A549 (cell line): ENCODE data around the gene DISP3. TPM values are rescaled to one million over a fixed set of nuclear protein-coding genes. Genes with fewer than 3 reads are reported as not detected.

Experiments used
- ATAC-seq, 2 experiments: fragments of 200-7000 bp in 1 of 2; fragments of >200 bp in 1 of 2; cut with Nextera tagmentation in 1 of 2; cut with Tn5 transposase in 1 of 2; 3 replicates each; pipeline versions ENCODE4 v1.8.0 to v1.9.1; 2018 to 2020; ENCODE audit warnings: mild to moderate bottlenecking in 1 of 2, moderate library complexity in 1 of 2
- CTCF ChIA-PET: fragments of 300-600 bp; sonication (Branson Sonifier 250); formaldehyde crosslinking; extraction: SDS; loops from one replicate; lab custom pipeline; 2021; ENCODE audit warnings: antibody characterized with exemption, inconsistent platforms; lab: Yijun Ruan, JAX
- POLR2A ChIA-PET: fragments of 350-600 bp; formaldehyde crosslinking; extraction: SDS; loops from one replicate; lab custom pipeline; 2021; ENCODE audit warnings: antibody characterized with exemption, inconsistent platforms; lab: Yijun Ruan, JAX
- DNase-seq, 2 experiments: peaks; one replicate each; pipeline versions ENCODE4 v3.0.0 to v3.0.0-alpha.2; 2011 to 2016; ENCODE audit warnings: low read depth in 1 of 2, low spot score in 1 of 2
- FAIRE-seq: peaks from 2 replicates; lab custom pipeline; 2011; peaks lifted over from hg19 to GRCh38; lab: Jason Lieb, UNC
- H3K27ac ChIP-seq, 2 experiments: fragments of >200 bp; sonication (Bioruptor Twin); formaldehyde crosslinking; 3 replicates each; pipeline ENCODE4 v1.5.1; 2016 to 2017
- H3K4me1 ChIP-seq: fragments of >200 bp; sonication (Bioruptor Twin); formaldehyde crosslinking; 3 replicates; pipeline ENCODE4 v1.6.1; 2016
- H3K4me2 ChIP-seq: fragments of >200 bp; sonication (Bioruptor Twin); formaldehyde crosslinking; 3 replicates; pipeline ENCODE4 v1.6.1; 2016
- H3K4me3 ChIP-seq: fragments of >200 bp; sonication (Bioruptor Twin); formaldehyde crosslinking; 3 replicates; pipeline ENCODE4 v1.5.1; 2016
- H3K9me3 ChIP-seq: fragments of >200 bp; sonication (Bioruptor Twin); formaldehyde crosslinking; 3 replicates; pipeline ENCODE4 v1.6.1; 2016
- EHF ChIP-seq: fragments of 250-450 bp; sonication (Bioruptor Pico); IDR thresholded peaks from 2 replicates; pipeline ENCODE4 v1.5.0; 2020; ENCODE audit warnings: mild to moderate bottlenecking
- EHMT2 ChIP-seq: fragments of 200-600 bp; sonication (generic); IDR thresholded peaks from 2 replicates; pipeline ENCODE4 v1.6.1; 2016; ENCODE audit warnings: antibody characterized with exemption, low read depth, mild to moderate bottlenecking, moderate library complexity
- ESRRA ChIP-seq: fragments of 150-350 bp; IDR thresholded peaks from 2 replicates; pipeline ENCODE4 v1.6.1; 2014; ENCODE audit warnings: mild to moderate bottlenecking, low read length, borderline replicate concordance
- FOXS1 ChIP-seq: fragments of 250-450 bp; sonication (Bioruptor Pico); IDR thresholded peaks from 2 replicates; pipeline ENCODE4 v1.5.0; 2020; ENCODE audit warnings: mild to moderate bottlenecking, moderate library complexity
- HDAC2 ChIP-seq: fragments of 200-600 bp; sonication (generic); IDR thresholded peaks from 2 replicates; pipeline ENCODE4 v1.6.1; 2016
- JUNB ChIP-seq: fragments of >200 bp; sonication (Bioruptor Twin); formaldehyde crosslinking; IDR thresholded peaks from 2 replicates; pipeline ENCODE4 v1.6.1; 2016
- KDM1A ChIP-seq: fragments of 200-600 bp; sonication (generic); IDR thresholded peaks from 2 replicates; pipeline ENCODE4 v1.6.1; 2016; ENCODE audit warnings: low read depth, mild to moderate bottlenecking
- KDM5A ChIP-seq: fragments of 200-600 bp; sonication (generic); IDR thresholded peaks from 2 replicates; pipeline ENCODE4 v1.6.1; 2016; ENCODE audit warnings: antibody characterized with exemption, mild to moderate bottlenecking
- MAFK ChIP-seq: fragments of 450-650 bp; IDR thresholded peaks from 2 replicates; pipeline ENCODE4 v1.6.1; 2014; ENCODE audit not compliant: partially characterized antibody
- MAZ ChIP-seq: fragments of 150-350 bp; IDR thresholded peaks from 2 replicates; pipeline ENCODE4 v1.6.1; 2014; ENCODE audit warnings: antibody characterized with exemption, low read depth, low read length, borderline replicate concordance
- NPAS2 ChIP-seq: fragments of 250-450 bp; sonication (Bioruptor Pico); IDR thresholded peaks from 2 replicates; pipeline ENCODE4 v1.8.0; 2022; ENCODE audit warnings: mild to moderate bottlenecking, moderate library complexity, borderline replicate concordance
- POLR2A ChIP-seq: IDR thresholded peaks from 2 replicates; pipeline ENCODE4 v1.6.1; 2012; ENCODE audit warnings: mild to moderate bottlenecking, low read length
- POLR2AphosphoS2 ChIP-seq: conservative IDR thresholded peaks from 2 replicates; pipeline ENCODE4 v1.6.1; 2012; ENCODE audit warnings: low read length, improper control_type of control experiment, inconsistent platforms
- RFX5 ChIP-seq: fragments of 450-650 bp; IDR thresholded peaks from 2 replicates; pipeline ENCODE4 v1.7.1; 2014; ENCODE audit warnings: antibody characterized with exemption, mild to moderate bottlenecking, moderate library complexity
- RNF2 ChIP-seq: fragments of 200-600 bp; sonication (generic); IDR thresholded peaks from 2 replicates; pipeline ENCODE4 v1.6.1; 2016; ENCODE audit warnings: low read depth, mild to moderate bottlenecking, antibody characterized with exemption, moderate library complexity, borderline replicate concordance
- SMC3 ChIP-seq: fragments of >200 bp; sonication (Bioruptor Twin); formaldehyde crosslinking; IDR thresholded peaks from 3 replicates; pipeline ENCODE4 v1.6.1; 2018; ENCODE audit warnings: inconsistent platforms
- SREBF2 ChIP-seq: fragments of 450-650 bp; IDR thresholded peaks from 2 replicates; pipeline ENCODE4 v1.6.1; 2014; ENCODE audit warnings: mild to moderate bottlenecking, moderate library complexity
- TFCP2L1 ChIP-seq: fragments of 250-450 bp; sonication (Bioruptor Pico); IDR thresholded peaks from 2 replicates; pipeline ENCODE4 v1.5.0; 2021; ENCODE audit warnings: mild to moderate bottlenecking
- TP53 ChIP-seq: fragments of 250-450 bp; sonication (Bioruptor Pico); IDR thresholded peaks from 2 replicates; pipeline ENCODE4 v1.5.0; 2021; ENCODE audit warnings: mild to moderate bottlenecking, moderate library complexity
- ZNF302 ChIP-seq: fragments of 250-450 bp; sonication (Bioruptor Pico); IDR thresholded peaks from 2 replicates; pipeline ENCODE4 v1.9.0; 2021; ENCODE audit warnings: inconsistent platforms, mild to moderate bottlenecking, moderate library complexity
- WGBS: methylation state at CpG from one replicate; pipeline ENCODE4 v1.1.6; 2017; ENCODE audit errors: missing lambda C conversion rate; 5-methylcytosine and 5-hydroxymethylcytosine counted together
- polyA plus RNA-seq, 4 experiments: library from polyadenylated mRNA; depleted of rRNA in 3 of 4; stranded (reverse); fragments of >200 nt; fragmentation: RNase III in 1 of 4; extraction: RNeasy Plus Mini Kit Qiagen cat#74134 plus additional on column Dnase treatment in 1 of 4; gene quantifications; 2 replicates in 3 of 4; 3 replicates in 1 of 4; pipeline ENCODE4 v1.2.3, GENCODE V29; 2011 to 2017
- TF ChIP-seq, protein P1 (sequence below): fragments of 150-350 bp; IDR thresholded peaks from 2 replicates; pipeline ENCODE4 v1.6.1; 2014; ENCODE audit warnings: low read depth, mild to moderate bottlenecking, low read length
- TF ChIP-seq, protein P2 (sequence below): fragments of 250-450 bp; sonication (Bioruptor Pico); IDR thresholded peaks from 2 replicates; pipeline ENCODE4 v1.5.0; 2021; ENCODE audit warnings: mild to moderate bottlenecking, moderate library complexity, borderline replicate concordance
- TF ChIP-seq, protein P3 (sequence below): fragments of 200-600 bp; sonication (generic); IDR thresholded peaks from 2 replicates; pipeline ENCODE4 v1.6.1; 2016; ENCODE audit warnings: antibody characterized with exemption, mild to moderate bottlenecking, moderate library complexity
- TF ChIP-seq, protein P4 (sequence below): fragments of >200 bp; sonication (Bioruptor Twin); formaldehyde crosslinking; IDR thresholded peaks from 3 replicates; pipeline ENCODE4 v1.6.1; 2016
- TF ChIP-seq, protein P5 (sequence below): IDR thresholded peaks from 2 replicates; pipeline ENCODE4 v1.6.1; 2012
- TF ChIP-seq, protein P6 (sequence below): fragments of 250-450 bp; sonication (Bioruptor Pico); IDR thresholded peaks from 2 replicates; pipeline ENCODE4 v1.5.0; 2020; ENCODE audit warnings: low read depth, mild to moderate bottlenecking, moderate library complexity
- TF ChIP-seq, protein P7 (sequence below): fragments of 450-650 bp; IDR thresholded peaks from 2 replicates; pipeline ENCODE4 v1.6.1; 2014; ENCODE audit warnings: antibody characterized with exemption

DISP3 gene
- polyA plus RNA-seq, 2 of the 4 experiments (the other 2 are of a cell fraction) = 0.09 to 0.22 TPM

DNA sequence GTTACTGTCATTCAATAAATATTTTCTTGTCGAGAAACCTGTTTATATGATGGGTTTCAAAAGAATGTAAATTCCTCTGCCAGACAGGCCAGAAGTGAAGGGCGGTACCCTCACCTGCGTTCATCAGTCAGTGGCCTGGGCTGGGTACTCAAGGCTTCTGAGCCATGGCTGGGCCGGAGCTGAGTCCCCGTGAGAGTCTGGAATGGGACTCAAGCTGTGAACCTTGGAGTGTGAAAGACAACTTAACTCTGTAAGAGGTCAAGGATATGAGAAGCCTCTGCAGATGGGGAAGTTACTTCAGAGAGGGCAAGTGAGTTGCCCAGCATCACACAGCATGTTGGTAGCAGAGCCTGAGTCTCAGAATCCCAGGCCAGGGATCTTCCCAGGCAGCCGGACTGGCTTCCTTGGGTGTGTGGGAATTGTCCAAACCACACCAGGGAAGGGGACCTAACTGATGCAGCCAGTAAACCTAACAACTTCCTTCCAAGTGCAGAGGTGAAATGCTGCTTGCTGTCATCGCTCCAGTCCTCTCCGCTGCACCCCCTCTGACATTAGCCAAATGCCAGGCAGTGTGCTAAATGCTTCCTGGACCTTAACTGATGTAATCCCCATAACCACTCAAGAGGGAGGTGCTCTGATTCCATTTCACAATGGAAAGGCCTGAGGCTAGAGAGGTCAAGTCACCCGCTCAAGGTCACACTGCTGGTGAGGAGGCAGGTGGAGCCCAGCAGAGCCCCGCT lies 4.8 kb downstream of the DISP3 start:
- no peaks in the 10 kb centered on the region for H3K9me3 ChIP-seq
- TF ChIP-seq EHF (CRISPR knock-in tag) (no peak), MAZ (no peak), TP53 (CRISPR knock-in tag) (no peak), NPAS2 (CRISPR knock-in tag) (no peak), POLR2A (no peak), ZNF302 (CRISPR knock-in tag) (no peak), ESRRA (no peak), POLR2AphosphoS2 (no peak), JUNB (no peak), RFX5 (no peak), KDM1A (no peak)
- TF ChIP-seq, protein P1, sequence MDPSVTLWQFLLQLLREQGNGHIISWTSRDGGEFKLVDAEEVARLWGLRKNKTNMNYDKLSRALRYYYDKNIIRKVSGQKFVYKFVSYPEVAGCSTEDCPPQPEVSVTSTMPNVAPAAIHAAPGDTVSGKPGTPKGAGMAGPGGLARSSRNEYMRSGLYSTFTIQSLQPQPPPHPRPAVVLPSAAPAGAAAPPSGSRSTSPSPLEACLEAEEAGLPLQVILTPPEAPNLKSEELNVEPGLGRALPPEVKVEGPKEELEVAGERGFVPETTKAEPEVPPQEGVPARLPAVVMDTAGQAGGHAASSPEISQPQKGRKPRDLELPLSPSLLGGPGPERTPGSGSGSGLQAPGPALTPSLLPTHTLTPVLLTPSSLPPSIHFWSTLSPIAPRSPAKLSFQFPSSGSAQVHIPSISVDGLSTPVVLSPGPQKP = no peak
- TF ChIP-seq, protein P2, sequence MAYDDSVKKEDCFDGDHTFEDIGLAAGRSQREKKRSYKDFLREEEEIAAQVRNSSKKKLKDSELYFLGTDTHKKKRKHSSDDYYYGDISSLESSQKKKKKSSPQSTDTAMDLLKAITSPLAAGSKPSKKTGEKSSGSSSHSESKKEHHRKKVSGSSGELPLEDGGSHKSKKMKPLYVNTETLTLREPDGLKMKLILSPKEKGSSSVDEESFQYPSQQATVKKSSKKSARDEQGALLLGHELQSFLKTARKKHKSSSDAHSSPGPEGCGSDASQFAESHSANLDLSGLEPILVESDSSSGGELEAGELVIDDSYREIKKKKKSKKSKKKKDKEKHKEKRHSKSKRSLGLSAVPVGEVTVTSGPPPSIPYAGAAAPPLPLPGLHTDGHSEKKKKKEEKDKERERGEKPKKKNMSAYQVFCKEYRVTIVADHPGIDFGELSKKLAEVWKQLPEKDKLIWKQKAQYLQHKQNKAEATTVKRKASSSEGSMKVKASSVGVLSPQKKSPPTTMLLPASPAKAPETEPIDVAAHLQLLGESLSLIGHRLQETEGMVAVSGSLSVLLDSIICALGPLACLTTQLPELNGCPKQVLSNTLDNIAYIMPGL (CRISPR knock-in tag) = no peak
- no peak overlapping the region for H3K4me3 ChIP-seq
- DNase-seq (no peak), FAIRE-seq (no peak), ATAC-seq (no peak)
- H3K27ac ChIP-seq = no peak overlapping the region
- no peak overlapping the region for H3K4me2 ChIP-seq
- H3K4me1 ChIP-seq = peaks cover 4% of the 10 kb centered on the region; the same call in 1 of the 3 replicates
- ChIA-PET CTCF (interaction anchor here (1.3 to 1.5 kb wide), 2 partner anchors 10 to 160 kb away, joined by 3 to 4 read pairs; no protein-coding TSS in a partner anchor), POLR2A (no interaction called here)
- WGBS = 23% methylated on average over 7 of the region's 10 CpGs

DNA sequence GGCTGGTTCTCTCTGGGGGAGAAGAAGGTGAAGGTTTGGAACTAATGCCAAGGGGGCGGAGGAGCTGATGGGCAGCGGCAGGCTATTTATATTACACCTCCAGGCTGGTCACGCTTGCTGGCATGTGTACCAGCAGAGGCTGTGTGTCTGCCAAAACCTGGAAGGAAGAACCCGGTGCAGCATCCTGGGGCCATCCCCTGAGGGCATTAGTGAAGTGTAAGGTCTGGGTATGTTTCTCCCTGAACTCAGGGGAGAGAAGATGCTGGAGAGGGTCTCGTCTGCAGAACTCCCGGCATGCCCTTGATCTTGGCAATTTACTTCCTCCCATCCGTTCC lies 5.3 kb downstream of the DISP3 start:
- Histone ChIP-seq H3K4me1 (peaks cover 4% of the 10 kb centered on the region; the same call in 1 of the 3 replicates), H3K4me2 (no peak overlapping the region), H3K9me3 (no peaks in the 10 kb centered on the region), H3K27ac (no peak overlapping the region), H3K4me3 (no peak overlapping the region)
- no peak for ATAC-seq
- ChIA-PET CTCF (interaction anchor here (1.5 kb wide), 1 partner anchor 159 kb away, joined by 4 read pairs; no protein-coding TSS in a partner anchor), POLR2A (no interaction called here)
- no peak for FAIRE-seq
- WGBS = 22% methylated on average over 5 of the region's 7 CpGs
- DNase-seq = no peak
- TF ChIP-seq, protein P3, sequence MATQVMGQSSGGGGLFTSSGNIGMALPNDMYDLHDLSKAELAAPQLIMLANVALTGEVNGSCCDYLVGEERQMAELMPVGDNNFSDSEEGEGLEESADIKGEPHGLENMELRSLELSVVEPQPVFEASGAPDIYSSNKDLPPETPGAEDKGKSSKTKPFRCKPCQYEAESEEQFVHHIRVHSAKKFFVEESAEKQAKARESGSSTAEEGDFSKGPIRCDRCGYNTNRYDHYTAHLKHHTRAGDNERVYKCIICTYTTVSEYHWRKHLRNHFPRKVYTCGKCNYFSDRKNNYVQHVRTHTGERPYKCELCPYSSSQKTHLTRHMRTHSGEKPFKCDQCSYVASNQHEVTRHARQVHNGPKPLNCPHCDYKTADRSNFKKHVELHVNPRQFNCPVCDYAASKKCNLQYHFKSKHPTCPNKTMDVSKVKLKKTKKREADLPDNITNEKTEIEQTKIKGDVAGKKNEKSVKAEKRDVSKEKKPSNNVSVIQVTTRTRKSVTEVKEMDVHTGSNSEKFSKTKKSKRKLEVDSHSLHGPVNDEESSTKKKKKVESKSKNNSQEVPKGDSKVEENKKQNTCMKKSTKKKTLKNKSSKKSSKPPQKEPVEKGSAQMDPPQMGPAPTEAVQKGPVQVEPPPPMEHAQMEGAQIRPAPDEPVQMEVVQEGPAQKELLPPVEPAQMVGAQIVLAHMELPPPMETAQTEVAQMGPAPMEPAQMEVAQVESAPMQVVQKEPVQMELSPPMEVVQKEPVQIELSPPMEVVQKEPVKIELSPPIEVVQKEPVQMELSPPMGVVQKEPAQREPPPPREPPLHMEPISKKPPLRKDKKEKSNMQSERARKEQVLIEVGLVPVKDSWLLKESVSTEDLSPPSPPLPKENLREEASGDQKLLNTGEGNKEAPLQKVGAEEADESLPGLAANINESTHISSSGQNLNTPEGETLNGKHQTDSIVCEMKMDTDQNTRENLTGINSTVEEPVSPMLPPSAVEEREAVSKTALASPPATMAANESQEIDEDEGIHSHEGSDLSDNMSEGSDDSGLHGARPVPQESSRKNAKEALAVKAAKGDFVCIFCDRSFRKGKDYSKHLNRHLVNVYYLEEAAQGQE = no peak
- TF ChIP-seq, protein P4, sequence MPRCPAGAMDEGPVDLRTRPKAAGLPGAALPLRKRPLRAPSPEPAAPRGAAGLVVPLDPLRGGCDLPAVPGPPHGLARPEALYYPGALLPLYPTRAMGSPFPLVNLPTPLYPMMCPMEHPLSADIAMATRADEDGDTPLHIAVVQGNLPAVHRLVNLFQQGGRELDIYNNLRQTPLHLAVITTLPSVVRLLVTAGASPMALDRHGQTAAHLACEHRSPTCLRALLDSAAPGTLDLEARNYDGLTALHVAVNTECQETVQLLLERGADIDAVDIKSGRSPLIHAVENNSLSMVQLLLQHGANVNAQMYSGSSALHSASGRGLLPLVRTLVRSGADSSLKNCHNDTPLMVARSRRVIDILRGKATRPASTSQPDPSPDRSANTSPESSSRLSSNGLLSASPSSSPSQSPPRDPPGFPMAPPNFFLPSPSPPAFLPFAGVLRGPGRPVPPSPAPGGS = no peak
- TF ChIP-seq KDM5A (no peak), SREBF2 (no peak), EHMT2 (no peak), TFCP2L1 (no peak), RNF2 (no peak), KDM1A (no peak), RFX5 (no peak), SMC3 (no peak), EHF (CRISPR knock-in tag) (no peak), MAFK (no peak), FOXS1 (CRISPR knock-in tag) (no peak), POLR2AphosphoS2 (no peak), HDAC2 (no peak)
- TF ChIP-seq, protein P5, sequence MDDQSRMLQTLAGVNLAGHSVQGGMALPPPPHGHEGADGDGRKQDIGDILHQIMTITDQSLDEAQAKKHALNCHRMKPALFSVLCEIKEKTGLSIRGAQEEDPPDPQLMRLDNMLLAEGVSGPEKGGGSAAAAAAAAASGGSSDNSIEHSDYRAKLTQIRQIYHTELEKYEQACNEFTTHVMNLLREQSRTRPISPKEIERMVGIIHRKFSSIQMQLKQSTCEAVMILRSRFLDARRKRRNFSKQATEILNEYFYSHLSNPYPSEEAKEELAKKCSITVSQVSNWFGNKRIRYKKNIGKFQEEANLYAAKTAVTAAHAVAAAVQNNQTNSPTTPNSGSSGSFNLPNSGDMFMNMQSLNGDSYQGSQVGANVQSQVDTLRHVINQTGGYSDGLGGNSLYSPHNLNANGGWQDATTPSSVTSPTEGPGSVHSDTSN = no peak
- TF ChIP-seq, protein P6, sequence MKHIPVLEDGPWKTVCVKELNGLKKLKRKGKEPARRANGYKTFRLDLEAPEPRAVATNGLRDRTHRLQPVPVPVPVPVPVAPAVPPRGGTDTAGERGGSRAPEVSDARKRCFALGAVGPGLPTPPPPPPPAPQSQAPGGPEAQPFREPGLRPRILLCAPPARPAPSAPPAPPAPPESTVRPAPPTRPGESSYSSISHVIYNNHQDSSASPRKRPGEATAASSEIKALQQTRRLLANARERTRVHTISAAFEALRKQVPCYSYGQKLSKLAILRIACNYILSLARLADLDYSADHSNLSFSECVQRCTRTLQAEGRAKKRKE (CRISPR knock-in tag) = no peak
- TF ChIP-seq, protein P7, sequence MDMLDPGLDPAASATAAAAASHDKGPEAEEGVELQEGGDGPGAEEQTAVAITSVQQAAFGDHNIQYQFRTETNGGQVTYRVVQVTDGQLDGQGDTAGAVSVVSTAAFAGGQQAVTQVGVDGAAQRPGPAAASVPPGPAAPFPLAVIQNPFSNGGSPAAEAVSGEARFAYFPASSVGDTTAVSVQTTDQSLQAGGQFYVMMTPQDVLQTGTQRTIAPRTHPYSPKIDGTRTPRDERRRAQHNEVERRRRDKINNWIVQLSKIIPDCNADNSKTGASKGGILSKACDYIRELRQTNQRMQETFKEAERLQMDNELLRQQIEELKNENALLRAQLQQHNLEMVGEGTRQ = no peak
